Activated CD4-positive, alpha-beta memory T cell treated with anti-CD3 and anti-CD28 coated beads for 36 hours (primary cell): Measurements from ENCODE around the gene GPR37. TPM values are rescaled to one million over a fixed set of nuclear protein-coding genes. Genes with fewer than 3 reads are reported as not detected.

ENCODE experiments used
- CTCF ChIA-PET: fragments of 350-600 bp; sonication (Branson Sonifier 250); formaldehyde crosslinking; loops from one replicate; lab custom pipeline; 2021; ENCODE audit warnings: antibody characterized with exemption, inconsistent platforms; lab: Charles Lee
- POLR2A ChIA-PET: fragments of 350-600 bp; sonication (Branson Sonifier 250); formaldehyde crosslinking; loops from one replicate; lab custom pipeline; 2021; ENCODE audit warnings: antibody characterized with exemption; lab: Charles Lee
- DNase-seq: peaks from one replicate; pipeline ENCODE4 v3.0.0-alpha.2; 2020
- H3K27ac Mint-ChIP-seq: one replicate; pipeline ENCODE4 v1.8.0; 2021; ENCODE audit warnings: mixed read lengths
- H3K27me3 Mint-ChIP-seq: one replicate; pipeline ENCODE4 v1.8.0; 2021; ENCODE audit warnings: mixed read lengths
- H3K36me3 Mint-ChIP-seq: one replicate; pipeline ENCODE4 v1.8.0; 2021; ENCODE audit warnings: mixed read lengths
- H3K4me1 Mint-ChIP-seq: one replicate; pipeline ENCODE4 v1.8.0; 2021; ENCODE audit warnings: low read depth, mixed read lengths
- H3K4me3 Mint-ChIP-seq: one replicate; pipeline ENCODE4 v1.8.0; 2021; ENCODE audit warnings: mild to moderate bottlenecking, mixed read lengths
- H3K9me3 Mint-ChIP-seq: one replicate; pipeline ENCODE4 v1.8.0; 2021; ENCODE audit warnings: mixed read lengths
- intact Hi-C: fragments of 100-400 bp; cut with micrococcal nuclease; formaldehyde crosslinking; loops from one replicate; pipeline ENCODE4 v1.15.1; 2023
- total RNA-seq, 2 experiments: library from RNA; stranded (reverse); gene quantifications; one replicate each; pipeline ENCODE4 v1.2.3, GENCODE V29; 2021

GPR37 gene
- total RNA-seq, 2 experiments from 2014 or later = 0.07 TPM; not detected in 1

DNA sequence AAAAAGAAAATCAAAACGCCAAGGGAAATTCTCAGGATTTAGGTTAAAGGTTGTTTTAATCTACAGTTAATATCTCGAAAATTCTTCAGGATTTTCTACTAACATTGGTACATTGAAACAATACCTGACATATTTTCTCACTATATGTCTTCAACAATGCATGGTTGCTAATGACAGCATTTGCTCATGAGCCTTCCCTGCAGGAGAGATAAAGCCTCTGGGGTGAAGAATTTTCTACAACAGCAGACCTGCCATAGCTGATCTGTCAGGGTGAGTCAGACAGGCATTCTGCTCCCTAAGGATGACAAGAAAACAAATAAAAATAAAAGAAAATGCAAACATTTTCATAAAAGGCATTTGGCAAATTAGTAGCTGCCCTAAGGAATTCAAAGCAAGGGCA lies 11.7 kb upstream of the GPR37 start:
- H3K4me3 Mint-ChIP-seq = no peak overlapping the region
- H3K9me3 Mint-ChIP-seq = no peaks in the 10 kb centered on the region
- no peaks in the 10 kb centered on the region for H3K4me1 Mint-ChIP-seq
- H3K27me3 Mint-ChIP-seq = peaks cover 8% of the 10 kb centered on the region
- intact Hi-C loops = no loop called here
- POLR2A ChIA-PET = no interaction called here
- CTCF ChIA-PET = no interaction called here
- H3K36me3 Mint-ChIP-seq = no peaks in the 10 kb centered on the region
- no peak overlapping the region for H3K27ac Mint-ChIP-seq
- no peak for DNase-seq

GRCh38 chr7:124776153-124776552 lies 10.6 kb upstream of the GPR37 start:
- CTCF ChIA-PET = no interaction called here

DNA sequence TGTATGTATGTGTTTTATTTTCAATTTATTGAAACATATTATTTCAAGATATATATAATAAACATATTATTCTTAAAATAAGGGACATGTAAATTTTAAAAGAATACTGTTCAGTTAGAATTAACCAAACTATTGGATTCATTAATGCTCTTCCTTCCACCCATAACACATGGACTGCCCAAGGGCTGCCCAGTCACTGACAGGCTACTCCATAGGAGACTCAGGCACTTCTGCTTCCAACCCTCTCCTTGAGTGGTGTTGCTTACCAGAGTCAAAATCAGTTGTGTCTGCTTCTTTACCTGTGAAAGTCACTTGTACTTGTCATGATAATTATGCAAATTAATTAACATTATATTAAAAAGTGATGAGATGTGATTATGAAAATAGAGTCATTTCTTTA lies 9.8 kb upstream of the GPR37 start:
- peaks cover 13% of the 10 kb centered on the region for H3K27me3 Mint-ChIP-seq
- CTCF ChIA-PET = no interaction called here
- no peak for DNase-seq
- no peak overlapping the region for H3K27ac Mint-ChIP-seq
- H3K4me1 Mint-ChIP-seq = no peaks in the 10 kb centered on the region
- H3K4me3 Mint-ChIP-seq = no peak overlapping the region
- H3K36me3 Mint-ChIP-seq = no peaks in the 10 kb centered on the region
- intact Hi-C loops = no loop called here
- POLR2A ChIA-PET = no interaction called here
- no peaks in the 10 kb centered on the region for H3K9me3 Mint-ChIP-seq

More at GRCh38 chr7:124776153-124776552, 10.6 kb upstream of the GPR37 start:
- H3K9me3 Mint-ChIP-seq = no peaks in the 10 kb centered on the region
- no peak for DNase-seq
- intact Hi-C loops = no loop called here
- H3K4me3 Mint-ChIP-seq = no peak overlapping the region
- H3K27ac Mint-ChIP-seq = no peak overlapping the region
- H3K27me3 Mint-ChIP-seq = peaks cover 10% of the 10 kb centered on the region
- POLR2A ChIA-PET = no interaction called here
- H3K4me1 Mint-ChIP-seq = no peaks in the 10 kb centered on the region
- no peaks in the 10 kb centered on the region for H3K36me3 Mint-ChIP-seq

DNA sequence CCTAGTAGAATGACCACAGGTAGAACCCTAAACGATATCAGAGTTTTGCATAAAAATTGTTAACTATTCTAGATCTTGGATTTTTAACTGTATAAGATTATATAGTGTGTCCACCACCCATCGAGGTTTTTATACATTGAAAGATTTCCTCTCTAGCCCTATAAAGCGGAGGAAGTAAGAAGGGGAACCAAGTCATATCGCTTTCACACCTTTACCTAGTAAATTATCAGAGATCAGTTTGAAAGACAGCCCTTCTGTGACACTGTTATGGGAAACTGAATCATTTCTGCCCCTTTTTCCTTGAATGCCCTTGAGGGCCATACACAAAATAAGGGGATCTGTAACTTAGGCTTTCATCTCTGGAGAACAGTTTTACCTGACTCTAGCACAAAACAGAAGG lies 8.3 kb upstream of the GPR37 start:
- Mint-ChIP-seq H3K27ac (no peak overlapping the region), H3K36me3 (no peaks in the 10 kb centered on the region), H3K4me3 (no peak overlapping the region), H3K4me1 (no peaks in the 10 kb centered on the region), H3K27me3 (peaks cover 13% of the 10 kb centered on the region), H3K9me3 (no peaks in the 10 kb centered on the region)
- CTCF ChIA-PET = no interaction called here
- DNase-seq = no peak
- POLR2A ChIA-PET = no interaction called here
- intact Hi-C loops = no loop called here

DNA sequence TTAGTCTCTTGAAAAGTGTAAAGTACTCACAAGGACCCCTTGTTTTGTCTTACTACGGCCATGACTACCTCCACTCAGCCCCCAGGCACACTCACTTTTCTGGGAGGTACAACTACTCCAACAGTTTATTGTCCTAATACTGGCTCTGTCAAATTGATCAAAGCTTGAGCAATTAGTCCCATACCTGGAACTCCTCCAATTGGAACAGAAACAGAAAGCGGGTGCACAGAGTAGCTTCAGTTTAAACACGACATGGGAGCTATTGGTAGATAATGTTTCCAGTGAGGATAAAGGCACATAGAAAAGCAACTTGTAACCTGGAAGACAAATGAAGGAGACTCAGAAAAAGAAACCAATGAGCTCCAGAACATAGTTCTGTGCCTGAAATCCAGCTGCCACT lies 7.7 kb upstream of the GPR37 start:
- Mint-ChIP-seq H3K36me3 (no peaks in the 10 kb centered on the region), H3K27me3 (peaks cover 15% of the 10 kb centered on the region), H3K9me3 (no peaks in the 10 kb centered on the region), H3K4me1 (no peaks in the 10 kb centered on the region), H3K4me3 (no peak overlapping the region), H3K27ac (no peak overlapping the region)
- POLR2A ChIA-PET = no interaction called here
- CTCF ChIA-PET = no interaction called here
- intact Hi-C loops = no loop called here
- no peak for DNase-seq

DNA sequence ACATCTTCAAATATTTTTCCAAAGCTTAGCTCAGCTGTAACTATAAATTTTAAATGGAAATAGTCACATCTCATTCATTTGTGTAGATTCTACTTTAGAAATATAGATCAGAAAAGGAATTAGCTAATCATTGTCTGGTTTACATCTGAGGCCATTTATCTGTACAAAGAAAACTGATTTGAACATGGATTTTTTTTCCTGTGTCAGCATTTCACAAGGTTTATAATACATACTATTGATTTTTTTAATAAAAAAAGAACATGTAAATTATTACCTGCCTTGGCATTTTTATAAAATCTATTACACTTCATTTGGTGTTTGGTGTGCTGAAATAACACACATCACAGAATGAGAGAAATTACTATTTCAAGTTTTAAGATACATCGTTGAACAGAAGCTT lies 3.5 kb upstream of the GPR37 start:
- intact Hi-C loops = no loop called here
- CTCF ChIA-PET = interaction anchor here (0.9 kb wide), 1 partner anchor 86 kb away, joined by 3 read pairs; no protein-coding TSS in a partner anchor
- H3K9me3 Mint-ChIP-seq = no peaks in the 10 kb centered on the region
- POLR2A ChIA-PET = no interaction called here
- H3K27ac Mint-ChIP-seq = no peak overlapping the region
- H3K36me3 Mint-ChIP-seq = no peaks in the 10 kb centered on the region
- H3K4me1 Mint-ChIP-seq = peaks cover 11% of the 10 kb centered on the region
- H3K4me3 Mint-ChIP-seq = no peak overlapping the region
- no peak for DNase-seq
- peaks cover 36% of the 10 kb centered on the region for H3K27me3 Mint-ChIP-seq

- CTCF ChIA-PET = interaction anchor here (0.9 kb wide), 1 partner anchor 87 kb away, joined by 3 read pairs; no protein-coding TSS in a partner anchor
- Mint-ChIP-seq H3K27ac (no peak overlapping the region), H3K4me3 (no peak overlapping the region), H3K27me3 (peaks cover 38% of the 10 kb centered on the region), H3K36me3 (no peaks in the 10 kb centered on the region), H3K9me3 (no peaks in the 10 kb centered on the region), H3K4me1 (peaks cover 14% of the 10 kb centered on the region)
- POLR2A ChIA-PET = no interaction called here
- intact Hi-C loops = no loop called here
- DNase-seq = no peak
Measured at GRCh38 chr7:124768525-124768924, 2.9 kb upstream of the GPR37 start.

DNA sequence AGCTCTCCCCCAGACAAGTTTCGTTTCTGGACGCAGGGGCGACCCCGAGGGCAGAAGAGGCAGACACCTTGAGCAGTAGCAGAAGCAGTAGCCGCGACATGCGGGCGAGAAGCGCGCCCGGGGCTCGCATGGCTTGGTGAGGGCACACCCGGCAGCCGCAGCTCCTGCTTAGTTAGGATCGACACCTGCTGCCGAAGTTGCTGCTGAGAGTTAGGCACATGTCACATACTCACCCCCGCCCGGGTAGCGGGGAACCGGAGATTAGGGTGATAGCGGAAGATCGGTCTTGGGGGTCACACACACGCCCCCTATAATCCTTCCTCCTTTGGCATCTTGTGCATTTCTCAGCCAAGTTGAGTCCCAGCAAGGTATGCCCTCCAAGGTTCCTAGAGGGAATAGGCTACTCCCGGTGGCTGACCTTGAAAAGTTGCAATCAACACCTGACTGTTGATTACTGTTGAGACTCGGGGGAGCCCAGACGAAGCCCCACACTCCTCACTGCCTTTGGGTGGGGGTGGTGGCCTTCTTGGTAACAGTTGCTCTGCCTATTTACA lies 668 bp downstream of the GPR37 start:
- H3K4me3 Mint-ChIP-seq = peak overlapping the region; percentile 65
- H3K4me1 Mint-ChIP-seq = peaks cover 14% of the 10 kb centered on the region
- peak; percentile 28 for DNase-seq
- CTCF ChIA-PET = interaction anchor here (0.6 kb wide), 1 partner anchor 14 kb away, joined by 6 read pairs; no protein-coding TSS in a partner anchor
- no peaks in the 10 kb centered on the region for H3K36me3 Mint-ChIP-seq
- peaks cover 42% of the 10 kb centered on the region for H3K27me3 Mint-ChIP-seq
- intact Hi-C loops = no loop called here
- H3K9me3 Mint-ChIP-seq = no peaks in the 10 kb centered on the region
- POLR2A ChIA-PET = no interaction called here
- H3K27ac Mint-ChIP-seq = no peak overlapping the region

GRCh38 chr7:124764051-124764846 lies 1.3 kb downstream of the GPR37 start:
- ChIA-PET CTCF (interaction anchor here (0.6 kb wide), 1 partner anchor 15 kb away, joined by 6 read pairs; no protein-coding TSS in a partner anchor), POLR2A (no interaction called here)
- peaks cover 47% of the 10 kb centered on the region for H3K27me3 Mint-ChIP-seq
- DNase-seq = no peak
- intact Hi-C loops = no loop called here
- H3K36me3 Mint-ChIP-seq = no peaks in the 10 kb centered on the region
- H3K4me3 Mint-ChIP-seq = peak overlapping the region; percentile 65
- H3K9me3 Mint-ChIP-seq = no peaks in the 10 kb centered on the region
- peaks cover 14% of the 10 kb centered on the region for H3K4me1 Mint-ChIP-seq
- no peak overlapping the region for H3K27ac Mint-ChIP-seq

DNA sequence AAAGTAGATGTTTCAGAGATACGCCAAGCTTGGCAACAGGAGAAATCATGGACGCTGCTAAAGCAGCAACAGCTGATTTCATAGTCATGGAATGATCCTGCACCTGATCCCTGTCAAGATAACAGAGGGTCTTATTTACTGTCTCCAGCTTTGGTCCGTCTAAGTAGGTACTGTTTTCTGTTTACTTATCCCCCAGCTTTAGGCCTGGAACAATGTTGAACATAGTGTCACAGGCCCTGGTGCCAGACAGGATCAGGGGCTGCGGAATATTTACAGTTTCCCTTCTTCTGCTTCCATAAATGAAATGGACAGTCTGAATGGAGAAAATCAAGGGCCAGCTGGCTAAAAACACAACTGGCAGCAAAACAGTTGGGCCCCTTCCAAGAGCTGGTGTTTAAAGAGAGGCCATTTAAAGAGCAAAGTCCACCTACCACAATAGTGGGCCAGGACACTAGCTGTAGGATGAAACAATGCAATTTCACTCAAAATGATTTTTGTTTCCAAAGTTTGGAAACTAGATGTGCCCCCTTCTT lies 2.9 kb downstream of the GPR37 start:
- intact Hi-C loops = no loop called here
- no peak overlapping the region for H3K27ac Mint-ChIP-seq
- H3K27me3 Mint-ChIP-seq = peaks cover 42% of the 10 kb centered on the region
- no peak overlapping the region for H3K4me3 Mint-ChIP-seq
- POLR2A ChIA-PET = no interaction called here
- CTCF ChIA-PET = no interaction called here
- H3K36me3 Mint-ChIP-seq = no peaks in the 10 kb centered on the region
- H3K4me1 Mint-ChIP-seq = peaks cover 14% of the 10 kb centered on the region
- no peaks in the 10 kb centered on the region for H3K9me3 Mint-ChIP-seq
- no peak for DNase-seq

DNA sequence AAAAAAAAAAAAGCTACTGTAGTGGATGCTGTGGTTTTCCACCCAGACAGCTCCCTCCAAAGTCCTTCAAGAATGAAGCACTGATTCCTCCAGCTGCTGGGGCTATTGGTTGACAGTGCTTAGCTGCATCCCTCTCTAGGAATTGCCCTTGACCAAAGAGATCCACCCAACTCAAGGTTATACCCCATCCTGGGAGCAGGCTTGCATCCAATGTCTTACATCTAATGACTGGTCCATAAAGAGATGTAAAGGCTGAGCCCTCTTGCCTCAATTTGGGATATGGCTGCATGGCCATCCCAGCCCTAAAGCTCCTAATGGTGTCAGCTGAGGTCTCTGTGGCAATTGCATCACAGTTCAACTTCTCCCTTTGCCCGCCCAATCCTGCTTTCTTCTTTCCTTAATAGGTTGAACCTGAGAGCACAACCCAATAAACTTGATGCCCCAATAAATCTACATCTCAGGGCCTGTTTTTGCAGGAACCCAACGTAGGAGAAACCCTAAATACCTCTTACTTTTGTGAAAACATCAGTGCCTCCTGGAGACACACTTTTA lies 4.4 kb downstream of the GPR37 start:
- H3K27ac Mint-ChIP-seq = no peak overlapping the region
- intact Hi-C loops = no loop called here
- no peaks in the 10 kb centered on the region for H3K36me3 Mint-ChIP-seq
- H3K27me3 Mint-ChIP-seq = peaks cover 41% of the 10 kb centered on the region
- ChIA-PET POLR2A (no interaction called here), CTCF (no interaction called here)
- no peak overlapping the region for H3K4me3 Mint-ChIP-seq
- no peak for DNase-seq
- H3K4me1 Mint-ChIP-seq = peaks cover 14% of the 10 kb centered on the region
- no peaks in the 10 kb centered on the region for H3K9me3 Mint-ChIP-seq

GRCh38 chr7:124758327-124758726 lies 7.3 kb downstream of the GPR37 start:
- CTCF ChIA-PET = no interaction called here
- H3K9me3 Mint-ChIP-seq = no peaks in the 10 kb centered on the region
- no peak for DNase-seq
- H3K4me1 Mint-ChIP-seq = no peaks in the 10 kb centered on the region
- no peak overlapping the region for H3K4me3 Mint-ChIP-seq
- H3K27me3 Mint-ChIP-seq = peaks cover 26% of the 10 kb centered on the region
- H3K27ac Mint-ChIP-seq = no peak overlapping the region
- intact Hi-C loops = no loop called here
- POLR2A ChIA-PET = no interaction called here
- H3K36me3 Mint-ChIP-seq = no peaks in the 10 kb centered on the region
